ENCODE measurements around the gene CABYR. TPM values are rescaled to one million over a fixed set of nuclear protein-coding genes. Genes with fewer than 3 reads are reported as not detected.

The CABYR gene
- polyA plus RNA-seq, 1 of the 3 experiments (the other 2 are of a cell fraction): 15.2 TPM

- TF ChIP-seq CTCF (IDR thresholded peaks at IDR 0.05) (no peak), RXRA (IDR thresholded peaks at IDR 0.05; ENCODE audit: borderline replicate concordance, low read depth) (no peak), RFX5 (IDR thresholded peaks at IDR 0.05; ENCODE audit: low read length) (no peak), PBX3 (IDR thresholded peaks at IDR 0.05) (no peak), YY1 (IDR thresholded peaks at IDR 0.05; ENCODE audit: low read depth) (no peak), MEF2A (IDR thresholded peaks at IDR 0.05; ENCODE audit: borderline replicate concordance, low read depth) (no peak), CHD2 (IDR thresholded peaks at IDR 0.05; ENCODE audit: low read length, partially characterized antibody) (no peak), GATA2 (CRISPR knock-in tag; IDR thresholded peaks at IDR 0.05) (no peak), USF1 (IDR thresholded peaks at IDR 0.05; ENCODE audit: borderline replicate concordance, low read depth) (no peak)
- TF ChIP-seq, protein P1, sequence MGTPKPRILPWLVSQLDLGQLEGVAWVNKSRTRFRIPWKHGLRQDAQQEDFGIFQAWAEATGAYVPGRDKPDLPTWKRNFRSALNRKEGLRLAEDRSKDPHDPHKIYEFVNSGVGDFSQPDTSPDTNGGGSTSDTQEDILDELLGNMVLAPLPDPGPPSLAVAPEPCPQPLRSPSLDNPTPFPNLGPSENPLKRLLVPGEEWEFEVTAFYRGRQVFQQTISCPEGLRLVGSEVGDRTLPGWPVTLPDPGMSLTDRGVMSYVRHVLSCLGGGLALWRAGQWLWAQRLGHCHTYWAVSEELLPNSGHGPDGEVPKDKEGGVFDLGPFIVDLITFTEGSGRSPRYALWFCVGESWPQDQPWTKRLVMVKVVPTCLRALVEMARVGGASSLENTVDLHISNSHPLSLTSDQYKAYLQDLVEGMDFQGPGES (IDR thresholded peaks at IDR 0.05; ENCODE audit: low read depth, low read length): no peak
Measured at GRCh38 chr18:24094561-24094960, 44.3 kb upstream of the CABYR start (continued).

GRCh38 chr18:24095976-24096375, 42.9 kb upstream of the CABYR start:
- Histone ChIP-seq H3K9me2 (no peaks in the 10 kb centered on the region), H3K27ac (ENCODE audit: low read depth in 2 of 2, low read length in 1 of 2) (no peak overlapping the region), H3F3A (replicated peaks; ENCODE audit: insufficient read depth) (no peaks in the 10 kb centered on the region), H3K27me3 (ENCODE audit: insufficient read depth) (no peaks in the 10 kb centered on the region), H3K79me2 (ENCODE audit: insufficient read depth) (no peaks in the 10 kb centered on the region), H3K4me3 (ENCODE audit: low read depth in 2 of 2, low read length in 1 of 2) (no peak overlapping the region), H3K9me3 (no peaks in the 10 kb centered on the region; the same call in 1 of the 2 replicates), H2AFZ (ENCODE audit: low read depth) (no peak overlapping the region), H3K36me3 (replicated peaks in 1 of 2; ENCODE audit: control insufficient read depth in 1 of 2, insufficient read depth in 2 of 2, low read length in 1 of 2) (peaks cover 2 to 28% of the 10 kb centered on the region in 2 experiments), H4K20me1 (ENCODE audit: insufficient read depth) (no peaks in the 10 kb centered on the region), H3K4me2 (no peak overlapping the region), H3K4me1 (ENCODE audit: control insufficient read depth in 1 of 2, insufficient read depth in 2 of 2, low read depth in 1 of 2, low read length in 1 of 2) (no peaks in the 10 kb centered on the region; a peak in 1 of 4 replicates), H3K9ac (no peak overlapping the region)
- DNase-seq: no peak
- ChIA-PET POLR2A (interaction anchor here (0.7 kb wide), 1 partner anchor 168 kb away, joined by 3 read pairs; no protein-coding TSS in a partner anchor), CTCF (no interaction called here)
- no peak for TF ChIP-seq CHD2 (IDR thresholded peaks at IDR 0.05; ENCODE audit: low read length, partially characterized antibody)
- no peak for TF ChIP-seq RFX5 (IDR thresholded peaks at IDR 0.05; ENCODE audit: low read length)
- no peak for TF ChIP-seq FOXM1 (IDR thresholded peaks at IDR 0.05; ENCODE audit: low read depth)
- TF ChIP-seq EP300 (IDR thresholded peaks at IDR 0.05; ENCODE audit: borderline replicate concordance in 1 of 2, low read depth in 1 of 2, low read length in 1 of 2): no peak
- TF ChIP-seq FOXJ3 (CRISPR knock-in tag; IDR thresholded peaks at IDR 0.05): no peak
- TF ChIP-seq GABPA (IDR thresholded peaks at IDR 0.05; ENCODE audit: low read depth): no peak
- no peak for TF ChIP-seq USF1 (IDR thresholded peaks at IDR 0.05; ENCODE audit: borderline replicate concordance, low read depth)
- TF ChIP-seq, protein P2, sequence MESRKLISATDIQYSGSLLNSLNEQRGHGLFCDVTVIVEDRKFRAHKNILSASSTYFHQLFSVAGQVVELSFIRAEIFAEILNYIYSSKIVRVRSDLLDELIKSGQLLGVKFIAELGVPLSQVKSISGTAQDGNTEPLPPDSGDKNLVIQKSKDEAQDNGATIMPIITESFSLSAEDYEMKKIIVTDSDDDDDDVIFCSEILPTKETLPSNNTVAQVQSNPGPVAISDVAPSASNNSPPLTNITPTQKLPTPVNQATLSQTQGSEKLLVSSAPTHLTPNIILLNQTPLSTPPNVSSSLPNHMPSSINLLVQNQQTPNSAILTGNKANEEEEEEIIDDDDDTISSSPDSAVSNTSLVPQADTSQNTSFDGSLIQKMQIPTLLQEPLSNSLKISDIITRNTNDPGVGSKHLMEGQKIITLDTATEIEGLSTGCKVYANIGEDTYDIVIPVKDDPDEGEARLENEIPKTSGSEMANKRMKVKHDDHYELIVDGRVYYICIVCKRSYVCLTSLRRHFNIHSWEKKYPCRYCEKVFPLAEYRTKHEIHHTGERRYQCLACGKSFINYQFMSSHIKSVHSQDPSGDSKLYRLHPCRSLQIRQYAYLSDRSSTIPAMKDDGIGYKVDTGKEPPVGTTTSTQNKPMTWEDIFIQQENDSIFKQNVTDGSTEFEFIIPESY (IDR thresholded peaks at IDR 0.05; ENCODE audit: borderline replicate concordance, low read depth): no peak
- TF ChIP-seq POLR2AphosphoS5 (IDR thresholded peaks at IDR 0.05; ENCODE audit: low read depth, low read length): no peak
- TF ChIP-seq MAX (IDR thresholded peaks at IDR 0.05; ENCODE audit: low read depth): no peak
- no peak for TF ChIP-seq TAF1 (IDR thresholded peaks at IDR 0.05; ENCODE audit: borderline replicate concordance, low read depth, low read length)
- no peak for TF ChIP-seq TEAD4 (IDR thresholded peaks at IDR 0.05; ENCODE audit: borderline replicate concordance, insufficient read depth)
- 91% methylated on average over 1 of the region's 1 CpG for WGBS (ENCODE audit: low lambda C conversion rate)
